ENCODE results near the gene ANAPC16. TPM values are rescaled to one million over a fixed set of nuclear protein-coding genes. Genes with fewer than 3 reads are reported as not detected.

ANAPC16 gene
- total and polyA plus RNA-seq, 2 experiments from 2014 or later: 77.5 to 126 TPM

- no peak overlapping the region for H3K4me2 ChIP-seq
- H2AFZ ChIP-seq: no peak overlapping the region
- no peaks in the 10 kb centered on the region; the same call in 2 of the 3 replicates for H3K4me1 Mint-ChIP-seq
- H3K9me3 Mint-ChIP-seq: no peaks in the 10 kb centered on the region
- H3K4me3 ChIP-seq: no peak overlapping the region
- H3K36me3 ChIP-seq (ENCODE audit: insufficient read depth): no peaks in the 10 kb centered on the region
- no peaks in the 10 kb centered on the region for H3F3A ChIP-seq (replicated peaks; ENCODE audit: low read depth)
- no peak overlapping the region for H3K27ac ChIP-seq (ENCODE audit: low read depth)
- H4K20me1 ChIP-seq (replicated peaks; ENCODE audit: insufficient read depth): no peaks in the 10 kb centered on the region; the same call in 1 of the 2 replicates
- H3K79me2 ChIP-seq (replicated peaks; ENCODE audit: insufficient read depth): no peaks in the 10 kb centered on the region
- H3K4me3 Mint-ChIP-seq: no peak overlapping the region
- TF ChIP-seq, protein P1, sequence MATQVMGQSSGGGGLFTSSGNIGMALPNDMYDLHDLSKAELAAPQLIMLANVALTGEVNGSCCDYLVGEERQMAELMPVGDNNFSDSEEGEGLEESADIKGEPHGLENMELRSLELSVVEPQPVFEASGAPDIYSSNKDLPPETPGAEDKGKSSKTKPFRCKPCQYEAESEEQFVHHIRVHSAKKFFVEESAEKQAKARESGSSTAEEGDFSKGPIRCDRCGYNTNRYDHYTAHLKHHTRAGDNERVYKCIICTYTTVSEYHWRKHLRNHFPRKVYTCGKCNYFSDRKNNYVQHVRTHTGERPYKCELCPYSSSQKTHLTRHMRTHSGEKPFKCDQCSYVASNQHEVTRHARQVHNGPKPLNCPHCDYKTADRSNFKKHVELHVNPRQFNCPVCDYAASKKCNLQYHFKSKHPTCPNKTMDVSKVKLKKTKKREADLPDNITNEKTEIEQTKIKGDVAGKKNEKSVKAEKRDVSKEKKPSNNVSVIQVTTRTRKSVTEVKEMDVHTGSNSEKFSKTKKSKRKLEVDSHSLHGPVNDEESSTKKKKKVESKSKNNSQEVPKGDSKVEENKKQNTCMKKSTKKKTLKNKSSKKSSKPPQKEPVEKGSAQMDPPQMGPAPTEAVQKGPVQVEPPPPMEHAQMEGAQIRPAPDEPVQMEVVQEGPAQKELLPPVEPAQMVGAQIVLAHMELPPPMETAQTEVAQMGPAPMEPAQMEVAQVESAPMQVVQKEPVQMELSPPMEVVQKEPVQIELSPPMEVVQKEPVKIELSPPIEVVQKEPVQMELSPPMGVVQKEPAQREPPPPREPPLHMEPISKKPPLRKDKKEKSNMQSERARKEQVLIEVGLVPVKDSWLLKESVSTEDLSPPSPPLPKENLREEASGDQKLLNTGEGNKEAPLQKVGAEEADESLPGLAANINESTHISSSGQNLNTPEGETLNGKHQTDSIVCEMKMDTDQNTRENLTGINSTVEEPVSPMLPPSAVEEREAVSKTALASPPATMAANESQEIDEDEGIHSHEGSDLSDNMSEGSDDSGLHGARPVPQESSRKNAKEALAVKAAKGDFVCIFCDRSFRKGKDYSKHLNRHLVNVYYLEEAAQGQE (IDR thresholded peaks at IDR 0.05; ENCODE audit: unreplicated experiment): no peak
- TF ChIP-seq EZH2phosphoT487 (IDR thresholded peaks at IDR 0.05; ENCODE audit: unreplicated experiment) (no peak), ZNF331 (CRISPR knock-in tag; IDR thresholded peaks at IDR 0.05; ENCODE audit: low read depth) (no peak), CREB1 (CRISPR knock-in tag; IDR thresholded peaks at IDR 0.05; ENCODE audit: low read depth) (no peak), POLR2AphosphoS5 (IDR thresholded peaks at IDR 0.05; ENCODE audit: low read depth) (no peak), STAT1 (IDR thresholded peaks at IDR 0.05; ENCODE audit: unreplicated experiment) (no peak), JUNB (IDR thresholded peaks at IDR 0.05; ENCODE audit: unreplicated experiment) (no peak), EZH2 (IDR thresholded peaks at IDR 0.05; ENCODE audit: low read depth, unreplicated experiment) (no peak), NANOG (IDR thresholded peaks at IDR 0.05; ENCODE audit: borderline replicate concordance) (no peak), ZNF114 (CRISPR knock-in tag; IDR thresholded peaks at IDR 0.05) (no peak)
- TF ChIP-seq, protein P2, sequence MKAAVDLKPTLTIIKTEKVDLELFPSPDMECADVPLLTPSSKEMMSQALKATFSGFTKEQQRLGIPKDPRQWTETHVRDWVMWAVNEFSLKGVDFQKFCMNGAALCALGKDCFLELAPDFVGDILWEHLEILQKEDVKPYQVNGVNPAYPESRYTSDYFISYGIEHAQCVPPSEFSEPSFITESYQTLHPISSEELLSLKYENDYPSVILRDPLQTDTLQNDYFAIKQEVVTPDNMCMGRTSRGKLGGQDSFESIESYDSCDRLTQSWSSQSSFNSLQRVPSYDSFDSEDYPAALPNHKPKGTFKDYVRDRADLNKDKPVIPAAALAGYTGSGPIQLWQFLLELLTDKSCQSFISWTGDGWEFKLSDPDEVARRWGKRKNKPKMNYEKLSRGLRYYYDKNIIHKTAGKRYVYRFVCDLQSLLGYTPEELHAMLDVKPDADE (IDR thresholded peaks at IDR 0.05): no peak
- TF ChIP-seq, protein P3, sequence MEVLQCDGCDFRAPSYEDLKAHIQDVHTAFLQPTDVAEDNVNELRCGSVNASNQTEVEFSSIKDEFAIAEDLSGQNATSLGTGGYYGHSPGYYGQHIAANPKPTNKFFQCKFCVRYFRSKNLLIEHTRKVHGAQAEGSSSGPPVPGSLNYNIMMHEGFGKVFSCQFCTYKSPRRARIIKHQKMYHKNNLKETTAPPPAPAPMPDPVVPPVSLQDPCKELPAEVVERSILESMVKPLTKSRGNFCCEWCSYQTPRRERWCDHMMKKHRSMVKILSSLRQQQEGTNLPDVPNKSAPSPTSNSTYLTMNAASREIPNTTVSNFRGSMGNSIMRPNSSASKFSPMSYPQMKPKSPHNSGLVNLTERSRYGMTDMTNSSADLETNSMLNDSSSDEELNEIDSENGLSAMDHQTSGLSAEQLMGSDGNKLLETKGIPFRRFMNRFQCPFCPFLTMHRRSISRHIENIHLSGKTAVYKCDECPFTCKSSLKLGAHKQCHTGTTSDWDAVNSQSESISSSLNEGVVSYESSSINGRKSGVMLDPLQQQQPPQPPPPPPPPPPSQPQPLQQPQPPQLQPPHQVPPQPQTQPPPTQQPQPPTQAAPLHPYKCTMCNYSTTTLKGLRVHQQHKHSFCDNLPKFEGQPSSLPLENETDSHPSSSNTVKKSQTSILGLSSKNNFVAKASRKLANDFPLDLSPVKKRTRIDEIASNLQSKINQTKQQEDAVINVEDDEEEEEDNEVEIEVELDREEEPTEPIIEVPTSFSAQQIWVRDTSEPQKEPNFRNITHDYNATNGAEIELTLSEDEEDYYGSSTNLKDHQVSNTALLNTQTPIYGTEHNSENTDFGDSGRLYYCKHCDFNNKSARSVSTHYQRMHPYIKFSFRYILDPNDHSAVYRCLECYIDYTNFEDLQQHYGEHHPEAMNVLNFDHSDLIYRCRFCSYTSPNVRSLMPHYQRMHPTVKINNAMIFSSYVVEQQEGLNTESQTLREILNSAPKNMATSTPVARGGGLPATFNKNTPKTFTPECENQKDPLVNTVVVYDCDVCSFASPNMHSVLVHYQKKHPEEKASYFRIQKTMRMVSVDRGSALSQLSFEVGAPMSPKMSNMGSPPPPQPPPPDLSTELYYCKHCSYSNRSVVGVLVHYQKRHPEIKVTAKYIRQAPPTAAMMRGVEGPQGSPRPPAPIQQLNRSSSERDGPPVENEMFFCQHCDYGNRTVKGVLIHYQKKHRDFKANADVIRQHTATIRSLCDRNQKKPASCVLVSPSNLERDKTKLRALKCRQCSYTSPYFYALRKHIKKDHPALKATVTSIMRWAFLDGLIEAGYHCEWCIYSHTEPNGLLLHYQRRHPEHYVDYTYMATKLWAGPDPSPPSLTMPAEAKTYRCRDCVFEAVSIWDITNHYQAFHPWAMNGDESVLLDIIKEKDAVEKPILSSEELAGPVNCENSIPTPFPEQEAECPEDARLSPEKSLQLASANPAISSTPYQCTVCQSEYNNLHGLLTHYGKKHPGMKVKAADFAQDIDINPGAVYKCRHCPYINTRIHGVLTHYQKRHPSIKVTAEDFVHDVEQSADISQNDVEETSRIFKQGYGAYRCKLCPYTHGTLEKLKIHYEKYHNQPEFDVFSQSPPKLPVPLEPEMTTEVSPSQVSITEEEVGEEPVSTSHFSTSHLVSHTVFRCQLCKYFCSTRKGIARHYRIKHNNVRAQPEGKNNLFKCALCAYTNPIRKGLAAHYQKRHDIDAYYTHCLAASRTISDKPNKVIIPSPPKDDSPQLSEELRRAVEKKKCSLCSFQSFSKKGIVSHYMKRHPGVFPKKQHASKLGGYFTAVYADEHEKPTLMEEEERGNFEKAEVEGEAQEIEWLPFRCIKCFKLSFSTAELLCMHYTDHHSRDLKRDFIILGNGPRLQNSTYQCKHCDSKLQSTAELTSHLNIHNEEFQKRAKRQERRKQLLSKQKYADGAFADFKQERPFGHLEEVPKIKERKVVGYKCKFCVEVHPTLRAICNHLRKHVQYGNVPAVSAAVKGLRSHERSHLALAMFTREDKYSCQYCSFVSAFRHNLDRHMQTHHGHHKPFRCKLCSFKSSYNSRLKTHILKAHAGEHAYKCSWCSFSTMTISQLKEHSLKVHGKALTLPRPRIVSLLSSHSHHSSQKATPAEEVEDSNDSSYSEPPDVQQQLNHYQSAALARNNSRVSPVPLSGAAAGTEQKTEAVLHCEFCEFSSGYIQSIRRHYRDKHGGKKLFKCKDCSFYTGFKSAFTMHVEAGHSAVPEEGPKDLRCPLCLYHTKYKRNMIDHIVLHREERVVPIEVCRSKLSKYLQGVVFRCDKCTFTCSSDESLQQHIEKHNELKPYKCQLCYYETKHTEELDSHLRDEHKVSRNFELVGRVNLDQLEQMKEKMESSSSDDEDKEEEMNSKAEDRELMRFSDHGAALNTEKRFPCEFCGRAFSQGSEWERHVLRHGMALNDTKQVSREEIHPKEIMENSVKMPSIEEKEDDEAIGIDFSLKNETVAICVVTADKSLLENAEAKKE (CRISPR knock-in tag; IDR thresholded peaks at IDR 0.05): no peak
- TF ChIP-seq, protein P4, sequence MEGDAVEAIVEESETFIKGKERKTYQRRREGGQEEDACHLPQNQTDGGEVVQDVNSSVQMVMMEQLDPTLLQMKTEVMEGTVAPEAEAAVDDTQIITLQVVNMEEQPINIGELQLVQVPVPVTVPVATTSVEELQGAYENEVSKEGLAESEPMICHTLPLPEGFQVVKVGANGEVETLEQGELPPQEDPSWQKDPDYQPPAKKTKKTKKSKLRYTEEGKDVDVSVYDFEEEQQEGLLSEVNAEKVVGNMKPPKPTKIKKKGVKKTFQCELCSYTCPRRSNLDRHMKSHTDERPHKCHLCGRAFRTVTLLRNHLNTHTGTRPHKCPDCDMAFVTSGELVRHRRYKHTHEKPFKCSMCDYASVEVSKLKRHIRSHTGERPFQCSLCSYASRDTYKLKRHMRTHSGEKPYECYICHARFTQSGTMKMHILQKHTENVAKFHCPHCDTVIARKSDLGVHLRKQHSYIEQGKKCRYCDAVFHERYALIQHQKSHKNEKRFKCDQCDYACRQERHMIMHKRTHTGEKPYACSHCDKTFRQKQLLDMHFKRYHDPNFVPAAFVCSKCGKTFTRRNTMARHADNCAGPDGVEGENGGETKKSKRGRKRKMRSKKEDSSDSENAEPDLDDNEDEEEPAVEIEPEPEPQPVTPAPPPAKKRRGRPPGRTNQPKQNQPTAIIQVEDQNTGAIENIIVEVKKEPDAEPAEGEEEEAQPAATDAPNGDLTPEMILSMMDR (conservative IDR thresholded peaks at IDR 0.05; ENCODE audit: low read depth in 2 of 2): no peak
- ATAC-seq: no peak
- H3K36me3 Mint-ChIP-seq (ENCODE audit: low read depth): peaks cover 6% of the 10 kb centered on the region; the same call in 1 of the 3 replicates
- H3K27ac Mint-ChIP-seq: no peak overlapping the region
- H3K9me2 ChIP-seq (ENCODE audit: insufficient read depth): no peaks in the 10 kb centered on the region
- H3K27me3 Mint-ChIP-seq (ENCODE audit: insufficient read depth, low read depth, poor library complexity): no peaks in the 10 kb centered on the region
- H3K4me1 ChIP-seq (ENCODE audit: insufficient read depth): no peaks in the 10 kb centered on the region
- H3K27me3 ChIP-seq (ENCODE audit: insufficient read depth): no peaks in the 10 kb centered on the region
- no peak for DNase-seq (ENCODE audit: low spot score)
These were observed 40.7 kb upstream of the ANAPC16 start for GRCh38 chr10:72175149-72175548.

Measured in GM23338 (cell line).